IPS-18a (cell line): ENCODE data around the gene NSD1.

Experiments used
- H3K27ac ChIP-seq: one replicate; pipeline ENCODE4 v1.5.1; 2013; ENCODE audit warnings: low read length
- H3K27me3 ChIP-seq: one replicate; pipeline ENCODE4 v1.6.1; 2013; ENCODE audit warnings: mild to moderate bottlenecking, low read length; ENCODE audit not compliant: control insufficient read depth, insufficient read depth
- H3K36me3 ChIP-seq: one replicate; pipeline ENCODE4 v1.6.1; 2013; ENCODE audit warnings: low read depth, low read length; ENCODE audit not compliant: control insufficient read depth
- H3K4me1 ChIP-seq: one replicate; pipeline ENCODE4 v1.6.1; 2013; ENCODE audit warnings: low read depth, low read length; ENCODE audit not compliant: control insufficient read depth
- H3K4me3 ChIP-seq: one replicate; pipeline ENCODE4 v1.5.1; 2013; ENCODE audit warnings: low read length
- H3K9ac ChIP-seq: one replicate; pipeline ENCODE4 v1.6.1; 2013; ENCODE audit warnings: mild to moderate bottlenecking, low read length, moderate library complexity
- H3K9me3 ChIP-seq: one replicate; pipeline ENCODE4 v1.6.1; 2013; ENCODE audit warnings: low read depth, low read length; ENCODE audit not compliant: control insufficient read depth

The NSD1 gene

GRCh38 chr5:177099422-177100093, 34.0 kb upstream of the NSD1 start:
- Histone ChIP-seq H3K9me3 (no peaks in the 10 kb centered on the region), H3K27ac (no peak overlapping the region), H3K4me3 (no peak overlapping the region), H3K36me3 (peaks cover 9% of the 10 kb centered on the region), H3K4me1 (peaks cover 9% of the 10 kb centered on the region), H3K27me3 (no peaks in the 10 kb centered on the region), H3K9ac (no peak overlapping the region)

DNA sequence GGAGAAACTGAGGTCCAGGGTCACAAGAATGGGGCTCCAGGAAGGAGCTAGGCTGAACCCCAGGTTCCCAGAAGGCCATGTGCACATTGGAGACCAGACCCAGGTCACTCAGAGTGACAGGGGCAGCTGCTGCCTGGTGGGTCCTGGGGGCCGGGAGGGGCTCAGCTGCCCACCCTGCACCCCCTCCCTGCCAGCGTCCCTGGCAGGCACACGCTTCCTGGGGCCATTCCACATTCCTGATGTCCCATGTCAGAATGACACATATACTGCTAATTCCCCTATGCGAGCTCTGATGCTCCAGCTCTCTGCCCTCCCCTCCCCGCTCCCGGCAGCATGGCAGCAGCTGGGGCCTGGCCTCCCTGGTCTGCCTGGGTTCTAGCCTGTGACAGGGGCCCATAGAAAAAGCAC, 32.9 kb upstream of the NSD1 start:
- H3K27ac ChIP-seq: no peak overlapping the region
- peaks cover 14% of the 10 kb centered on the region for H3K4me1 ChIP-seq
- H3K4me3 ChIP-seq: no peak overlapping the region
- H3K9ac ChIP-seq: no peak overlapping the region
- H3K9me3 ChIP-seq: no peaks in the 10 kb centered on the region
- H3K27me3 ChIP-seq: no peaks in the 10 kb centered on the region
- H3K36me3 ChIP-seq: peaks cover 2% of the 10 kb centered on the region

GRCh38 chr5:177103523-177104253, 29.9 kb upstream of the NSD1 start:
- Histone ChIP-seq H3K4me1 (peaks cover 16% of the 10 kb centered on the region), H3K36me3 (no peaks in the 10 kb centered on the region), H3K4me3 (no peak overlapping the region), H3K9me3 (no peaks in the 10 kb centered on the region), H3K27me3 (no peaks in the 10 kb centered on the region), H3K27ac (no peak overlapping the region), H3K9ac (no peak overlapping the region)

DNA sequence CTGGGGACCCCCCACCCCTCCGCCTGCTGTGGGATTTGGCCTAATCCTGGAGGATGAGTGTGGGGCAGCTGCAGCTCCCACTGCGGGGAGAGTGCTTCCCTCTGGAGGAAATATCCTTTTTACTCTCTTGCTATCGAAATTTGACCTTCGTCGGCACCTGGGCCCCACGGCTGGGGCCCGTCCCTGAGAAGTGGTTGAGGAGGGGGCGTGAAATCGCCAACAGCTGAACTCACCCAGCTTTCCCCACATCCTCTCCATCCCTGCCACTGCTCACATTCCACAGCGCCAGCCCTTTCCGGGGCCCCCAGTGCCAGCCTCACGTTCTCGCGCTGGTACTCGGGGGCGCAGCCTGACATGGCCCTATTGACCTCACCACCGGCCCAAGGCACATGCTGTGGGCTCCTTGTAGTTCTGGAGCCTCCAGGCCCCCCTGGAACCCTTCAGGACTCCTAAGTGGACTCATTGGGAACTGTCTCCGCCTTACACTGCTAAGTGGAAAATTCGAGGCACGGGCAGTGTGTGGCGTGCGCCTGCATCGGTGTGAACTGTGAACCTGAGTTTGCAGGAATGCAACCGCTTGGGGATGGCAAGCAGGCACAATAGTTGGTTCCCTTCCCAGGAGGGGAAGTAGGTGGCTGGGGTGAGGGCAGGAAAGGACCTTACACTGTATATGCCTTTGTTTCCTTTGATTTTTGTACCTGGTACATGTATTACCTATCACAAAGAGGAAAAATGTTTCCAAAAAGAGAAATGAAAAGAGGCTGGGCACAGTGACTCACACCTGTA, 27.7 kb upstream of the NSD1 start:
- no peak overlapping the region for H3K4me3 ChIP-seq
- no peak overlapping the region for H3K9ac ChIP-seq
- H3K36me3 ChIP-seq: no peaks in the 10 kb centered on the region
- H3K4me1 ChIP-seq: peaks cover 7% of the 10 kb centered on the region
- H3K9me3 ChIP-seq: no peaks in the 10 kb centered on the region
- H3K27ac ChIP-seq: no peak overlapping the region
- no peaks in the 10 kb centered on the region for H3K27me3 ChIP-seq

DNA sequence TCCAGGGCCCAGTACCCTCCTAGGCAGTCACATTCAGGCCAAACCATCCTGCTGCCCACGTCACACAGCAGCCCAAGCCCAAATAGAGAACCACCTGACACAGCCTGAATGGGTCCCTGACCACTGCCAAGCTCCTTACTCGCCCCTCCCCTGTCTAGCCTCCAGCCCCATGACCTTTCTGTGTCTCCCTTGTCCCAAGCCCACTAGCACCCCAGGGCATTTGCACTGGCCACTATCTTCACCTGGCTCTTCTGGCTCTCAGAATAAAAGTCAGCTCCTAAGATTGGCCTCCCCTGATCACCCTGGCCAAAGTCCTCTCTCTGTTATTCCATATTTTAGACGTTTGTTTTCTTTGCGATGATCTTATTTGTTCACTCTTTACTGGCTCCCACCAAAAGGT, 26.4 kb upstream of the NSD1 start:
- H3K4me1 ChIP-seq: peaks cover 7% of the 10 kb centered on the region
- no peak overlapping the region for H3K27ac ChIP-seq
- H3K9me3 ChIP-seq: no peaks in the 10 kb centered on the region
- no peak overlapping the region for H3K4me3 ChIP-seq
- no peaks in the 10 kb centered on the region for H3K27me3 ChIP-seq
- no peaks in the 10 kb centered on the region for H3K36me3 ChIP-seq
- no peak overlapping the region for H3K9ac ChIP-seq

GRCh38 chr5:177109810-177110209, 23.8 kb upstream of the NSD1 start:
- H3K36me3 ChIP-seq: no peaks in the 10 kb centered on the region
- peaks cover 7% of the 10 kb centered on the region for H3K4me1 ChIP-seq
- H3K9me3 ChIP-seq: no peaks in the 10 kb centered on the region
- H3K27me3 ChIP-seq: no peaks in the 10 kb centered on the region
- H3K9ac ChIP-seq: no peak overlapping the region
- H3K27ac ChIP-seq: no peak overlapping the region
- H3K4me3 ChIP-seq: no peak overlapping the region

DNA sequence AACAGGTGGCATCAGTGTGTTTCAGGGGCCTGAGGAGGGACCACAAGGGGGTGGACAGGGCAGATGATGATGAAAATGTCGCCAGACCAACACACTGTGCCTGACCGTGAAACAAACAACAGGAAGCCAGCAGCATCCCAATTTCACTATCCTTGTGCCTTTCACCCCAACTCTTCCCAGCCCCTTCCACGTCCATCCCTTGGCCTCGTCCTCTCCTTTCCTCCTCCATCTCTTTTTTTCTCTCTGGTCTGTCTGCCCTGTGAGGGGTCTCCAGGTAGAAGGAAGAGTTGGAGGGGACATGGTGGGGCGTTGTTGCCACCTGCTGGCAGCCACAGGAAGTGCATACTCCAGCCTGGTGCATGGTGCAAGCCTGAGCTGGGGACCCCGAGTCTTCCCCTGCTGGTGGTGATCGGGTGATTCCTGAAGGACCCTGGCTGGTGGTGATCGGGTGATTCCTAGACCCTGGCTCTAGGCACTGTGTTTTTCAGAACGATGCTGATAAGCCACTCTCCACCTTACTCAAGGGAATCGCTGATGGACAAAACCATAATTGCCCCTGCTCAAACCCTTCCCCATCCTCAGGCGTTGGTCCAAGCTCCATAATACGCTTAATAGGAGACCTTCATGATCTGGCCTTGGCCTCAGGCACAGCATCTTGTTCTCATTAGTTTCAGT, 21.7 kb upstream of the NSD1 start:
- H3K4me3 ChIP-seq: no peak overlapping the region
- H3K4me1 ChIP-seq: peaks cover 3% of the 10 kb centered on the region
- H3K9me3 ChIP-seq: no peaks in the 10 kb centered on the region
- H3K27me3 ChIP-seq: no peaks in the 10 kb centered on the region
- no peak overlapping the region for H3K9ac ChIP-seq
- no peaks in the 10 kb centered on the region for H3K36me3 ChIP-seq
- H3K27ac ChIP-seq: no peak overlapping the region

DNA sequence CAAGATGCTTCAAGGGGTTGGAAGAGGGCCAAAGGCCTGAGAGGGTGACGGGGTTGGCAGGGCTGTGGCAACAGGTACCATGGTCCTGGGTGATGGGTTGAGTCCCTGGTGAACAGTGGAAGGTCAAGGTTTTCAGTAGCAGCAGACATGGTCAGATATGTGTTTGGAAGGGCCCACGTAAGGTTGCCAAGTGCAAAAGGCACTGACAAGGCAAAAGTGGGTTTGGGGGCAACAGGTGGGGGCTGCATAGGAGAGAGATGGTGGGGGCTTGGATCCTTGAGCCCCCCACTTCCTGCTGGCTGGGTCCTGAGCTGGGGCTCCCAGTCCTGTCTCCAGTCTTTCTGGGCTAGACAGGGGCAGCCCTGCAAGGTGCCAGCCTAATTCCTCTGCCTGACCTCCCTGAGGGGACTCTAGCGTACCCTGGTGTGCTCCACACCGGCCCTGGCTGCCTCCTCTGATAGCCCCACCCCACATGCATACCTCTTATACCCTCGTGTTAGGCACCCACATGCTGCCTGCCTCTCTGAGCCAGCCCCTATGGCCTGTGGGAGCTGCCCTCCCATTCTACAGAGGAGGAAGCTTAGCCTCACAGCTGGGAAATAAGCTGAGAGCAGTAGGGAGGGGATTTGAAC, 20.9 kb upstream of the NSD1 start:
- Histone ChIP-seq H3K27me3 (no peaks in the 10 kb centered on the region), H3K4me3 (no peak overlapping the region), H3K36me3 (no peaks in the 10 kb centered on the region), H3K9ac (no peak overlapping the region), H3K4me1 (peaks cover 3% of the 10 kb centered on the region), H3K9me3 (no peaks in the 10 kb centered on the region), H3K27ac (no peak overlapping the region)

- no peak overlapping the region for H3K4me3 ChIP-seq
- no peaks in the 10 kb centered on the region for H3K36me3 ChIP-seq
- H3K9ac ChIP-seq: no peak overlapping the region
- H3K9me3 ChIP-seq: no peaks in the 10 kb centered on the region
- H3K27me3 ChIP-seq: no peaks in the 10 kb centered on the region
- H3K4me1 ChIP-seq: peaks cover 3% of the 10 kb centered on the region
- no peak overlapping the region for H3K27ac ChIP-seq
These were observed 19.8 kb upstream of the NSD1 start for GRCh38 chr5:177113566-177114424.

- Histone ChIP-seq H3K4me1 (peaks cover 3% of the 10 kb centered on the region), H3K27me3 (no peaks in the 10 kb centered on the region), H3K9me3 (no peaks in the 10 kb centered on the region), H3K36me3 (no peaks in the 10 kb centered on the region), H3K27ac (no peak overlapping the region), H3K9ac (no peak overlapping the region), H3K4me3 (no peak overlapping the region)
These were observed 16.8 kb upstream of the NSD1 start for GRCh38 chr5:177116631-177117373.
